K562 (cell line): ENCODE results near the gene CACYBP. TPM values are rescaled to one million over a fixed set of nuclear protein-coding genes. Genes with fewer than 3 reads are reported as not detected.

Experiments used
- CAMTA2 ChIP-seq: fragments of 250-450 bp; sonication (Bioruptor Pico); conservative IDR thresholded peaks from 2 replicates; pipeline ENCODE4 v1.5.1; 2022
- CEBPG ChIP-seq, 3 experiments: fragments of 200-800 bp in 1 of 3; sonication (Bioruptor generic) in 1 of 3; sonication (generic) in 1 of 3; formaldehyde crosslinking in 1 of 3; IDR thresholded peaks in 2 of 3; conservative IDR thresholded peaks in 1 of 3; 2 replicates each; pipeline versions ENCODE4 v1.6.1 to v1.8.0; 2016 to 2022; ENCODE audit warnings: missing compliant biosample characterization in 2 of 3, missing genetic modification characterization in 2 of 3, mild to moderate bottlenecking in 1 of 3, missing genetic modification reagents in 1 of 3
- GABPB1 ChIP-seq: sonication (generic); formaldehyde crosslinking; IDR thresholded peaks from 2 replicates; pipeline ENCODE4 v1.8.0; 2022; ENCODE audit warnings: mild to moderate bottlenecking, missing genetic modification reagents
- HEY1 ChIP-seq: fragments of 250-450 bp; sonication (Bioruptor Pico); IDR thresholded peaks from 2 replicates; pipeline ENCODE4 v1.5.0; 2020; ENCODE audit warnings: mild to moderate bottlenecking, moderate library complexity, borderline replicate concordance
- MAFK ChIP-seq: IDR thresholded peaks from 2 replicates; pipeline ENCODE4 v1.6.1; 2011; ENCODE audit warnings: low read length, improper control_type of control experiment
- MIER1 ChIP-seq: fragments of 450-650 bp; IDR thresholded peaks from 2 replicates; pipeline ENCODE4 v1.6.1; 2016; ENCODE audit warnings: antibody characterized with exemption, mild to moderate bottlenecking, low read depth
- NCOA6 ChIP-seq: fragments of 450-650 bp; IDR thresholded peaks from 2 replicates; pipeline ENCODE4 v1.6.1; 2017; ENCODE audit warnings: mild to moderate bottlenecking
- POLR3A ChIP-seq: IDR thresholded peaks from 2 replicates; pipeline ENCODE4 v1.6.1; 2011; ENCODE audit warnings: borderline replicate concordance, mild to moderate bottlenecking, moderate library complexity; ENCODE audit not compliant: insufficient read length, insufficient read depth; ENCODE audit errors: extremely low read depth
- RBM25 ChIP-seq: fragments of 200-400 bp; formaldehyde crosslinking; IDR thresholded peaks from 2 replicates; pipeline ENCODE4 v1.6.1; 2018; ENCODE audit warnings: low read length, low read depth, moderate library complexity; ENCODE audit not compliant: severe bottlenecking
- SMARCE1 ChIP-seq: fragments of 450-650 bp; IDR thresholded peaks from 2 replicates; pipeline ENCODE4 v1.7.1; 2016; ENCODE audit warnings: mild to moderate bottlenecking
- SUPT5H ChIP-seq: fragments of 450-650 bp; IDR thresholded peaks from 2 replicates; pipeline ENCODE4 v1.6.1; 2016
- TAF7 ChIP-seq: fragments of 450-650 bp; IDR thresholded peaks from 2 replicates; pipeline ENCODE4 v1.6.1; 2016; ENCODE audit warnings: missing genetic modification characterization, missing compliant biosample characterization
- TAF9B ChIP-seq: fragments of 450-650 bp; IDR thresholded peaks from 2 replicates; pipeline ENCODE4 v1.6.1; 2018; ENCODE audit warnings: mild to moderate bottlenecking; ENCODE audit not compliant: partially characterized antibody
- ZNF282 ChIP-seq: sonication (generic); formaldehyde crosslinking; IDR thresholded peaks from 2 replicates; pipeline ENCODE4 v1.8.1; 2023; ENCODE audit warnings: missing genetic modification reagents
- ZNF408 ChIP-seq: fragments of 250-450 bp; sonication (Bioruptor Pico); IDR thresholded peaks from 2 replicates; pipeline ENCODE4 v1.4.0; 2020; ENCODE audit warnings: low read depth, mild to moderate bottlenecking, moderate library complexity
- ZNF644 ChIP-seq: fragments of 200-800 bp; sonication (Bioruptor generic); IDR thresholded peaks from 2 replicates; pipeline ENCODE4 v1.6.1; 2016; ENCODE audit warnings: low read depth, missing genetic modification characterization, missing compliant biosample characterization
- polyA plus RNA-seq, 8 experiments: library from polyadenylated mRNA; depleted of rRNA in 4 of 8; stranded (reverse) in 5 of 8; unstranded in 3 of 8; fragments of >200 nt; fragmentation: Nextera tagmentation in 2 of 8; fragmentation: Illumina TruSeq in 1 of 8; extraction: Ambion mirVana in 2 of 8; extraction: Trizol in 1 of 8; gene quantifications; 2 replicates each; pipeline versions ENCODE4 v1.2.1 to v1.2.3, GENCODE V29; 2011 to 2014; ENCODE audit warnings: inconsistent platforms in 1 of 8, missing spikeins in 1 of 8
- total RNA-seq, 7 experiments: library from RNA; depleted of rRNA in 6 of 7; stranded (reverse); fragments of >200 nt in 6 of 7; fragmentation: Illumina TruSeq in 2 of 7; extraction: Trizol in 2 of 7; gene quantifications; 2 replicates each; pipeline versions ENCODE4 v1.2.1 to v1.2.3, GENCODE V29; 2011 to 2021; ENCODE audit warnings: low replicate concordance in 1 of 7
- TF ChIP-seq, protein P1 (sequence below): fragments of 250-450 bp; sonication (Bioruptor Pico); IDR thresholded peaks from 2 replicates; pipeline ENCODE4 v1.4.0; 2020; ENCODE audit warnings: mild to moderate bottlenecking
- TF ChIP-seq, protein P2 (sequence below): fragments of 250-450 bp; sonication (Bioruptor Pico); IDR thresholded peaks from 2 replicates; pipeline ENCODE4 v1.8.0; 2022; ENCODE audit warnings: inconsistent platforms
- TF ChIP-seq, protein P3 (sequence below): fragments of 450-650 bp; IDR thresholded peaks from 2 replicates; pipeline ENCODE4 v1.6.1; 2014; ENCODE audit warnings: low read depth, mild to moderate bottlenecking, moderate library complexity, borderline replicate concordance
- TF ChIP-seq, protein P4 (sequence below), 3 experiments: fragments of 200-800 bp in 1 of 3; sonication (Bioruptor generic) in 1 of 3; sonication (generic) in 1 of 3; formaldehyde crosslinking in 1 of 3; IDR thresholded peaks; 2 replicates each; pipeline versions ENCODE4 v1.6.1 to v1.8.0; 2016 to 2022; ENCODE audit warnings: mild to moderate bottlenecking in 2 of 3, missing compliant biosample characterization in 2 of 3, missing genetic modification characterization in 2 of 3, missing genetic modification reagents in 1 of 3

The CACYBP gene
- total and polyA plus RNA-seq, 9 of the 15 experiments (the other 6 are each of a cell fraction or from before 2014, with no cell fraction given) = 147 to 1,576 (median 488) TPM

DNA sequence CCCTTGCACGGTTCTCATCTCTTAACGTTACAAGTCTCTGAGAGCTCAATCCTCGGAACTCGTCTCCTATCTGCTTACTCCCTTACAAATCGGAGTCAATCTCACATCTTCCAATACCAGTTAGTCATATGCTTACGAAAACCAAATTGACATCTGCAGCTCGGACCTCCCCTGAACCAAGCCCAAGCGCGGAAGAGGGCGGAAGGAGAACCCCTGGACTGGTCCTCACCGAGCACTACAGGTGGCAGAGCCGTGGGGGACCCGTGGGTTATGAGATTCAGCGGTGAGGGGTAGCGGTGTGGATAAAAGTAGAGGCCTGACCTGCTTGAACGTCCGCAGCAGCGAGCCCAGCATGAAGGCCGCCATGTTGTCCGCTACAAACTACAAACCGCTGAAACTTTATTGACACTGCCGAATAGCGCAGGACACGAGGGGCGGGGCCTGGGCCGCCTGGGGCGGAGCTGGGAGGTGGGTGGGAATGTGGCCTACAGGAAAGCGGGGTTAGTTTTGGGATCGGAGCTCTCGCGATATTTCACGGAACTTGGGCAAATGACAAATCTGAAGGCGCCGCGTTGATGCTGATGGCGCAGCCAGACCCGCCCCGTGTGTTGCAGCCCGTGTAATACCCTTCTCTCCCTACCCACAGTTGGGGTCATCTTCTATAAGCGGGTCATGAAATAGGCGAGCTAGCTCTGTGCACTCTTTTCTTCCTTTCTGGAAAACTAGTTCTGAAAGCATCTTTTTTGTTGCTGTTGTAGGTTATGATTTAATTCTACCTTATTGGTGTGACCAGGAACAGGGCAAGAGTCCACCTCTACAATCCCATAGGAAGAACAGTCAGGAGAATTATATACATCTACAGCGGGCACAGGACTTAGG is 23.5 kb downstream of the CACYBP start, which contains the start of gene MRPS14 (continued):
- TF ChIP-seq, protein P1, sequence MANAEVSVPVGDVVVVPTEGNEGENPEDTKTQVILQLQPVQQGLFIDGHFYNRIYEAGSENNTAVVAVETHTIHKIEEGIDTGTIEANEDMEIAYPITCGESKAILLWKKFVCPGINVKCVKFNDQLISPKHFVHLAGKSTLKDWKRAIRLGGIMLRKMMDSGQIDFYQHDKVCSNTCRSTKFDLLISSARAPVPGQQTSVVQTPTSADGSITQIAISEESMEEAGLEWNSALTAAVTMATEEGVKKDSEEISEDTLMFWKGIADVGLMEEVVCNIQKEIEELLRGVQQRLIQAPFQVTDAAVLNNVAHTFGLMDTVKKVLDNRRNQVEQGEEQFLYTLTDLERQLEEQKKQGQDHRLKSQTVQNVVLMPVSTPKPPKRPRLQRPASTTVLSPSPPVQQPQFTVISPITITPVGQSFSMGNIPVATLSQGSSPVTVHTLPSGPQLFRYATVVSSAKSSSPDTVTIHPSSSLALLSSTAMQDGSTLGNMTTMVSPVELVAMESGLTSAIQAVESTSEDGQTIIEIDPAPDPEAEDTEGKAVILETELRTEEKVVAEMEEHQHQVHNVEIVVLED = 0 out of 2 replicates have a peak, but pooled peaks have one; percentile 26
- TF ChIP-seq ZNF408 = no peak
- 0 out of 2 replicates have a peak, but pooled peaks have one; percentile 8 for TF ChIP-seq CEBPG (CRISPR knock-in tag; IDR thresholded peaks at IDR 0.05)
- TF ChIP-seq CEBPG (tag; conservative IDR thresholded peaks at IDR 0.05 in 1 of 2, IDR thresholded peaks at IDR 0.05 in 1 of 2) = no peak
- TF ChIP-seq GABPB1 (CRISPR knock-in tag) = peak; percentile 85
- TF ChIP-seq, protein P2, sequence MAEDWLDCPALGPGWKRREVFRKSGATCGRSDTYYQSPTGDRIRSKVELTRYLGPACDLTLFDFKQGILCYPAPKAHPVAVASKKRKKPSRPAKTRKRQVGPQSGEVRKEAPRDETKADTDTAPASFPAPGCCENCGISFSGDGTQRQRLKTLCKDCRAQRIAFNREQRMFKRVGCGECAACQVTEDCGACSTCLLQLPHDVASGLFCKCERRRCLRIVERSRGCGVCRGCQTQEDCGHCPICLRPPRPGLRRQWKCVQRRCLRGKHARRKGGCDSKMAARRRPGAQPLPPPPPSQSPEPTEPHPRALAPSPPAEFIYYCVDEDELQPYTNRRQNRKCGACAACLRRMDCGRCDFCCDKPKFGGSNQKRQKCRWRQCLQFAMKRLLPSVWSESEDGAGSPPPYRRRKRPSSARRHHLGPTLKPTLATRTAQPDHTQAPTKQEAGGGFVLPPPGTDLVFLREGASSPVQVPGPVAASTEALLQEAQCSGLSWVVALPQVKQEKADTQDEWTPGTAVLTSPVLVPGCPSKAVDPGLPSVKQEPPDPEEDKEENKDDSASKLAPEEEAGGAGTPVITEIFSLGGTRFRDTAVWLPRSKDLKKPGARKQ (CRISPR knock-in tag) = no peak
- no peak; the same call in 1 of the 2 replicates for TF ChIP-seq SMARCE1
- TF ChIP-seq TAF9B = peak; percentile 96
- TF ChIP-seq RBM25 = peak; percentile 39
- TF ChIP-seq SUPT5H = peak; percentile 93
- no peak for TF ChIP-seq ZNF644 (tag)
- no peak for TF ChIP-seq CAMTA2
- TF ChIP-seq MIER1 = 0 out of 2 replicates have a peak, but pooled peaks have one; percentile 30
- TF ChIP-seq, protein P3, sequence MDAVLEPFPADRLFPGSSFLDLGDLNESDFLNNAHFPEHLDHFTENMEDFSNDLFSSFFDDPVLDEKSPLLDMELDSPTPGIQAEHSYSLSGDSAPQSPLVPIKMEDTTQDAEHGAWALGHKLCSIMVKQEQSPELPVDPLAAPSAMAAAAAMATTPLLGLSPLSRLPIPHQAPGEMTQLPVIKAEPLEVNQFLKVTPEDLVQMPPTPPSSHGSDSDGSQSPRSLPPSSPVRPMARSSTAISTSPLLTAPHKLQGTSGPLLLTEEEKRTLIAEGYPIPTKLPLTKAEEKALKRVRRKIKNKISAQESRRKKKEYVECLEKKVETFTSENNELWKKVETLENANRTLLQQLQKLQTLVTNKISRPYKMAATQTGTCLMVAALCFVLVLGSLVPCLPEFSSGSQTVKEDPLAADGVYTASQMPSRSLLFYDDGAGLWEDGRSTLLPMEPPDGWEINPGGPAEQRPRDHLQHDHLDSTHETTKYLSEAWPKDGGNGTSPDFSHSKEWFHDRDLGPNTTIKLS = peak; percentile 72; the same call in 1 of the 2 replicates
- TF ChIP-seq NCOA6 = no peak
- peak; percentile 82 for TF ChIP-seq TAF7 (tag)
- no peak for TF ChIP-seq HEY1
- TF ChIP-seq, protein P4, sequence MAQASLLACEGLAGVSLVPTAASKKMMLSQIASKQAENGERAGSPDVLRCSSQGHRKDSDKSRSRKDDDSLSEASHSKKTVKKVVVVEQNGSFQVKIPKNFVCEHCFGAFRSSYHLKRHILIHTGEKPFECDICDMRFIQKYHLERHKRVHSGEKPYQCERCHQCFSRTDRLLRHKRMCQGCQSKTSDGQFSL (CRISPR knock-in tag; IDR thresholded peaks at IDR 0.05) = no peak
- TF ChIP-seq, protein P4 (tag; IDR thresholded peaks at IDR 0.05) = no peak
- no peak for TF ChIP-seq POLR3A
- TF ChIP-seq ZNF282 (CRISPR knock-in tag) = no peak
- TF ChIP-seq MAFK = peak; percentile 16; the same call in 1 of the 2 replicates
